ENCODE results near the gene TSPAN13. TPM values are rescaled to one million over a fixed set of nuclear protein-coding genes. Genes with fewer than 3 reads are reported as not detected.

TSPAN13 gene
- total and polyA plus RNA-seq, 10 of the 15 experiments (the other 5 are each of a cell fraction or from before 2014, with no cell fraction given), result 0.26 to 0.37 TPM; not detected in 8

DNA sequence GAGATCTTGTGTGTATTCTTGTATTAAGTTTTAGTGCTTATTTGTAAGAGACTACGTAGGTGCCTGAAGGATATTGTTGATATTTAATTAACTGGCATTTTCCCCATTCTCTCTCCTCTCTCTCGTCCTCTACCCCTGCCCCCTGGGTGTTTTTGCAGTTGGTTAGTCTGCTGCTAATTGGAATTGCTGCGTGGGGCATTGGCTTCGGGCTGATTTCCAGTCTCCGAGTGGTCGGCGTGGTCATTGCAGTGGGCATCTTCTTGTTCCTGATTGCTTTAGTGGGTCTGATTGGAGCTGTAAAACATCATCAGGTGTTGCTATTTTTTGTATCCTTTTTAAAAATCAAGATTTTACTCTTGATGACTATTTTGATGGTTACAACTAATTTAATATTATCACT lies 22.5 kb downstream of the TSPAN13 start:
- in situ Hi-C loops (cut with MboI), result no loop called here
- Histone ChIP-seq H3K27me3 (replicated peaks in 1 of 2; ENCODE audit: control insufficient read depth in 2 of 2, insufficient read depth in 2 of 2, low read length in 1 of 2) (no peaks in the 10 kb centered on the region; a peak in 1 of 4 replicates), H3K27ac (ENCODE audit: control insufficient read depth, insufficient read depth) (no peak overlapping the region), H4K20me1 (ENCODE audit: control insufficient read depth, insufficient read depth) (no peaks in the 10 kb centered on the region), H3K36me3 (ENCODE audit: control insufficient read depth in 2 of 2, insufficient read depth in 2 of 2, low read length in 1 of 2) (no peaks in the 10 kb centered on the region), H3K9ac (ENCODE audit: control insufficient read depth, insufficient read depth, low read length) (no peak overlapping the region), H3K9me3 (replicated peaks; ENCODE audit: control insufficient read depth, insufficient read depth, low read length) (no peaks in the 10 kb centered on the region), H3K4me1 (ENCODE audit: control insufficient read depth, insufficient read depth, low read length) (no peaks in the 10 kb centered on the region; the same call in 1 of the 2 replicates), H3K4me2 (ENCODE audit: control insufficient read depth, insufficient read depth) (no peak overlapping the region), H3K79me2 (ENCODE audit: control insufficient read depth, insufficient read depth, low read length) (no peaks in the 10 kb centered on the region), H2AFZ (ENCODE audit: control insufficient read depth, low read depth, low read length) (no peak overlapping the region), H3K4me3 (no peak overlapping the region)
- CTCF ChIA-PET, result no interaction called here
- FAIRE-seq (no peak), ATAC-seq (no peak), DNase-seq (ENCODE audit: low read depth, low spot score) (no peak)
- no peak for TF ChIP-seq IKZF2 (IDR thresholded peaks at IDR 0.05)
- TF ChIP-seq TBL1XR1 (IDR thresholded peaks at IDR 0.05; ENCODE audit: low read depth, low read length), result no peak
- no peak for TF ChIP-seq RFX5 (IDR thresholded peaks at IDR 0.05; ENCODE audit: low read depth, low read length)
- TF ChIP-seq MXI1 (IDR thresholded peaks at IDR 0.05; ENCODE audit: low read depth, low read length), result no peak
- TF ChIP-seq, protein P1, sequence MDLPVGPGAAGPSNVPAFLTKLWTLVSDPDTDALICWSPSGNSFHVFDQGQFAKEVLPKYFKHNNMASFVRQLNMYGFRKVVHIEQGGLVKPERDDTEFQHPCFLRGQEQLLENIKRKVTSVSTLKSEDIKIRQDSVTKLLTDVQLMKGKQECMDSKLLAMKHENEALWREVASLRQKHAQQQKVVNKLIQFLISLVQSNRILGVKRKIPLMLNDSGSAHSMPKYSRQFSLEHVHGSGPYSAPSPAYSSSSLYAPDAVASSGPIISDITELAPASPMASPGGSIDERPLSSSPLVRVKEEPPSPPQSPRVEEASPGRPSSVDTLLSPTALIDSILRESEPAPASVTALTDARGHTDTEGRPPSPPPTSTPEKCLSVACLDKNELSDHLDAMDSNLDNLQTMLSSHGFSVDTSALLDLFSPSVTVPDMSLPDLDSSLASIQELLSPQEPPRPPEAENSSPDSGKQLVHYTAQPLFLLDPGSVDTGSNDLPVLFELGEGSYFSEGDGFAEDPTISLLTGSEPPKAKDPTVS (IDR thresholded peaks at IDR 0.05; ENCODE audit: low read depth, low read length), result no peak
- no peak for TF ChIP-seq NR2F1 (conservative IDR thresholded peaks at IDR 0.05)
- no peak for TF ChIP-seq TCF12 (IDR thresholded peaks at IDR 0.05; ENCODE audit: low read depth, low read length)
- TF ChIP-seq NRF1 (conservative IDR thresholded peaks at IDR 0.05; ENCODE audit: low read depth, low read length), result no peak
- TF ChIP-seq, protein P2, sequence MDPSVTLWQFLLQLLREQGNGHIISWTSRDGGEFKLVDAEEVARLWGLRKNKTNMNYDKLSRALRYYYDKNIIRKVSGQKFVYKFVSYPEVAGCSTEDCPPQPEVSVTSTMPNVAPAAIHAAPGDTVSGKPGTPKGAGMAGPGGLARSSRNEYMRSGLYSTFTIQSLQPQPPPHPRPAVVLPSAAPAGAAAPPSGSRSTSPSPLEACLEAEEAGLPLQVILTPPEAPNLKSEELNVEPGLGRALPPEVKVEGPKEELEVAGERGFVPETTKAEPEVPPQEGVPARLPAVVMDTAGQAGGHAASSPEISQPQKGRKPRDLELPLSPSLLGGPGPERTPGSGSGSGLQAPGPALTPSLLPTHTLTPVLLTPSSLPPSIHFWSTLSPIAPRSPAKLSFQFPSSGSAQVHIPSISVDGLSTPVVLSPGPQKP (IDR thresholded peaks at IDR 0.05; ENCODE audit: low read depth, low read length), result no peak
- TF ChIP-seq, protein P3, sequence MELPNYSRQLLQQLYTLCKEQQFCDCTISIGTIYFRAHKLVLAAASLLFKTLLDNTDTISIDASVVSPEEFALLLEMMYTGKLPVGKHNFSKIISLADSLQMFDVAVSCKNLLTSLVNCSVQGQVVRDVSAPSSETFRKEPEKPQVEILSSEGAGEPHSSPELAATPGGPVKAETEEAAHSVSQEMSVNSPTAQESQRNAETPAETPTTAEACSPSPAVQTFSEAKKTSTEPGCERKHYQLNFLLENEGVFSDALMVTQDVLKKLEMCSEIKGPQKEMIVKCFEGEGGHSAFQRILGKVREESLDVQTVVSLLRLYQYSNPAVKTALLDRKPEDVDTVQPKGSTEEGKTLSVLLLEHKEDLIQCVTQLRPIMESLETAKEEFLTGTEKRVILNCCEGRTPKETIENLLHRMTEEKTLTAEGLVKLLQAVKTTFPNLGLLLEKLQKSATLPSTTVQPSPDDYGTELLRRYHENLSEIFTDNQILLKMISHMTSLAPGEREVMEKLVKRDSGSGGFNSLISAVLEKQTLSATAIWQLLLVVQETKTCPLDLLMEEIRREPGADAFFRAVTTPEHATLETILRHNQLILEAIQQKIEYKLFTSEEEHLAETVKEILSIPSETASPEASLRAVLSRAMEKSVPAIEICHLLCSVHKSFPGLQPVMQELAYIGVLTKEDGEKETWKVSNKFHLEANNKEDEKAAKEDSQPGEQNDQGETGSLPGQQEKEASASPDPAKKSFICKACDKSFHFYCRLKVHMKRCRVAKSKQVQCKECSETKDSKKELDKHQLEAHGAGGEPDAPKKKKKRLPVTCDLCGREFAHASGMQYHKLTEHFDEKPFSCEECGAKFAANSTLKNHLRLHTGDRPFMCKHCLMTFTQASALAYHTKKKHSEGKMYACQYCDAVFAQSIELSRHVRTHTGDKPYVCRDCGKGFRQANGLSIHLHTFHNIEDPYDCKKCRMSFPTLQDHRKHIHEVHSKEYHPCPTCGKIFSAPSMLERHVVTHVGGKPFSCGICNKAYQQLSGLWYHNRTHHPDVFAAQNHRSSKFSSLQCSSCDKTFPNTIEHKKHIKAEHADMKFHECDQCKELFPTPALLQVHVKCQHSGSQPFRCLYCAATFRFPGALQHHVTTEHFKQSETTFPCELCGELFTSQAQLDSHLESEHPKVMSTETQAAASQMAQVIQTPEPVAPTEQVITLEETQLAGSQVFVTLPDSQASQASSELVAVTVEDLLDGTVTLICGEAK (IDR thresholded peaks at IDR 0.05; ENCODE audit: borderline replicate concordance), result no peak
- TF ChIP-seq, protein P4, sequence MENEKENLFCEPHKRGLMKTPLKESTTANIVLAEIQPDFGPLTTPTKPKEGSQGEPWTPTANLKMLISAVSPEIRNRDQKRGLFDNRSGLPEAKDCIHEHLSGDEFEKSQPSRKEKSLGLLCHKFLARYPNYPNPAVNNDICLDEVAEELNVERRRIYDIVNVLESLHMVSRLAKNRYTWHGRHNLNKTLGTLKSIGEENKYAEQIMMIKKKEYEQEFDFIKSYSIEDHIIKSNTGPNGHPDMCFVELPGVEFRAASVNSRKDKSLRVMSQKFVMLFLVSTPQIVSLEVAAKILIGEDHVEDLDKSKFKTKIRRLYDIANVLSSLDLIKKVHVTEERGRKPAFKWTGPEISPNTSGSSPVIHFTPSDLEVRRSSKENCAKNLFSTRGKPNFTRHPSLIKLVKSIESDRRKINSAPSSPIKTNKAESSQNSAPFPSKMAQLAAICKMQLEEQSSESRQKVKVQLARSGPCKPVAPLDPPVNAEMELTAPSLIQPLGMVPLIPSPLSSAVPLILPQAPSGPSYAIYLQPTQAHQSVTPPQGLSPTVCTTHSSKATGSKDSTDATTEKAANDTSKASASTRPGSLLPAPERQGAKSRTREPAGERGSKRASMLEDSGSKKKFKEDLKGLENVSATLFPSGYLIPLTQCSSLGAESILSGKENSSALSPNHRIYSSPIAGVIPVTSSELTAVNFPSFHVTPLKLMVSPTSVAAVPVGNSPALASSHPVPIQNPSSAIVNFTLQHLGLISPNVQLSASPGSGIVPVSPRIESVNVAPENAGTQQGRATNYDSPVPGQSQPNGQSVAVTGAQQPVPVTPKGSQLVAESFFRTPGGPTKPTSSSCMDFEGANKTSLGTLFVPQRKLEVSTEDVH (IDR thresholded peaks at IDR 0.05; ENCODE audit: low read depth, partially characterized antibody), result no peak
- no peak for TF ChIP-seq ZNF274 (IDR thresholded peaks at IDR 0.05; ENCODE audit: insufficient read depth, insufficient read length)
- TF ChIP-seq NFYA (IDR thresholded peaks at IDR 0.05; ENCODE audit: borderline replicate concordance, low read depth, low read length), result no peak
- no peak for TF ChIP-seq CHD4 (IDR thresholded peaks at IDR 0.05)
- TF ChIP-seq ZNF384 (IDR thresholded peaks at IDR 0.05; ENCODE audit: borderline replicate concordance, low read depth, low read length), result no peak
- TF ChIP-seq NFYB (IDR thresholded peaks at IDR 0.05; ENCODE audit: insufficient read depth, low read depth, low read length), result no peak
- WGBS (ENCODE audit: insufficient coverage, insufficient replicate concordance, low lambda C conversion rate, missing lambda C conversion rate), result 42% methylated on average over 7 of the region's 7 CpGs
- SMC1A ChIA-PET (ENCODE audit: uncharacterized antibody, unreplicated experiment), result no interaction called here
- RAD21 ChIA-PET (ENCODE audit: unreplicated experiment), result no interaction called here
- intact Hi-C loops (cut with micrococcal nuclease; ENCODE audit: unreplicated experiment), result no loop called here
- POLR2A ChIA-PET, result no interaction called here
- BruUV-seq (replicated peaks), result no TSS peak

Data from GM12878 (cell line).